Hematopoietic multipotent progenitor cell (in vitro differentiated cells): ENCODE data around the gene ELP4. TPM values are rescaled to one million over a fixed set of nuclear protein-coding genes. Genes with fewer than 3 reads are reported as not detected.
A peak's percentile ranks its signal among the peaks of the same experiment; 100 is the strongest.

Experiments
- DNase-seq, 3 donors: peaks; one replicate each; pipeline ENCODE4 v3.0.0-alpha.2; 2011 to 2015; ENCODE audit warnings: low read depth in 2 of 3, low spot score in 2 of 3
- total RNA-seq: library from RNA; depleted of rRNA; stranded (reverse); fragments of >200 nt; gene quantifications from one replicate; pipeline ENCODE4 v1.2.3, GENCODE V29; 2012

The ELP4 gene
- total RNA-seq, 1 donor: 19.9 TPM

DNA sequence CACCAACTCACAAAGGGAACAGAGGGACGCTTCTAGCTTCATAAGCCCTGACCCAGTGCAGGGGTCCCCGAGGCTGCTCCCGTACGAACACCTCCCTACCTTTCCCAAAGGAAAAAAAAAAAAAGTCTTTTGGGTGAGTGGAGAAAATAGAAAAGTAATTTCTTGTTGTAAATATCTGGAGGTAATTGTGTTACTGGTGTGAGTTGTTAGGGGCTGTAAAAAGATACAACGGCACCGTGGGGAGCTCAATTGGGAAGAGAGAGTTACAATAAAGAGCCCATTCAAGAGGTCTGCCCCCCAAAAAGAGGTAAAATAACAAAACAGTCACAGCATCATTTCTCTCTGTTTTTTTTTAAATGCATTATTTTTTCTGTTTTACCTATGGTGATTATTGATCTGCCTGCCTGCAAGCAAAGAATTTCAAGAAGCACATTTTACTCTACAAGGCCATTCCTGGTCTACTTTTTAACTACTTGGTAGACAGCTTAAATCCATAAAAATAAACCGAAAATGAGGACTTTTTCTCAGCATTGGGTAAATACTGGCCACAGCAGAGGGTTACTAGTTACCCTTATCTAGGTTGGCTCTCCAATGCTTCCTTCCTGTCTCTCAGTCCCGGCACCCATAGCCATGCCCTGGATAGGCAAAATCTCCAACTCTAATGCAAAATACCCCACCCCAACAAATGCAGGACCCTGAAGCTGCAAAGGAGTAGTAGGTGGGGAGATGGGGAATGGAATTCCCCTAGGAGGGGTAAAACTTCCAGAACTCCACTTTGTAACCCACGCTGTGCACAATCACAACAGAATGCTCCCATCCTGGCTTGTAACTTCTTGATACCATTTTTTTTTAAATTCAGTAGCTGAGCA is 298.5 kb downstream of the ELP4 start:
- DNase-seq: no peak

DNA sequence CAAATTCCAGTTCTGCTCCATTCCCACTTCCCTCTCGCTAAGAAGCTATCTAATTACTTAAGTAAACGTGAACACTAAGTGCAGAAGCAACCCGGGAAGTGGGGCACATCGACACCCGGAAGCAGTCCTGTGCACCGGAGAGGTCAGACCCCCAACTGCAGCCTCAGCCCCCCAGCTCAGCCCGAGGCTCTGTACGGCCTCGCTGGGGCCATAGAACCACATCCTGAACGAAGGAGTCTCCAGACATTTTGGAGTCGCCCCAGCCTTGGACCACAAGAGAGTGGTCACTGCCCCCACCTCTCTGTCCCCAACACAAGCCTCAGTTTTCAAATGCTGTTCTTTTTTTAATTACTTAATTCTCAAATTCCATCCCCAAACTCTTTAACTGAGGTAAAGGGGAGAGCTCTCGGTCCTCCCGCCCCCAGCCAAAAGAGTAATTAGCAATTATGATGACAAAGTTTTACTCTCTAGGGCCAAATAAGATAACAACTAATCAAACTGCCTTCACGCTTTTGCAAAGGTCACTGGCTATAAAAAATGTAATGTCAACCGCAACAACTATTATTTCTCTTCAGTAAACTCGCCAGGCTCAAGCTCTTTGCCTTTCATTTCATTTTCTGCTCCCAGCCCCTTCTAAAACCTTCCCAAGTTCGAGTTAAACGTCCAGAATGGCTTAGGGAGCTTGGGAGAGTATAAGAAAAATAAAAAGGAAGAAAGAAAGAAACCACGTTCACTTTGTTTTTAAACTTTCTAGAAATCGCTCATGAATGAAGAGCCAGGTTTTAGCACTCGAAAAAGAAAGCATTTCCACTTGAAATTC is 299.4 kb downstream of the ELP4 start:
- DNase-seq: no peak

DNA sequence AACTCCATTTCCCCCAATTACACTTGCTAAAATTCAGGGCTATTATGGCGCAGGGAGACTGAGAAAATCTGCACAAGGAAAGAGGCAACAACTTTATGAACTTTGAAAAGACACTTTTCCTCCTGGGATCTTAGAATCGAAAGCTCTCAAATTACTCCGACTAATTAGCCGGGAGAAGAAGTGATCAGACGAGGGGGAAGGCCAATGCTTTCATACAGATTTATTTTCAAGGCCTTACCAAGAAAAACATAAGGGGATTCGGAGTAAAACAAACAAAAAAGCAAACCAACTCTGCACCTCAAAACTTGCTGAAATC is 299.9 kb downstream of the ELP4 start:
- no peak for DNase-seq

DNA sequence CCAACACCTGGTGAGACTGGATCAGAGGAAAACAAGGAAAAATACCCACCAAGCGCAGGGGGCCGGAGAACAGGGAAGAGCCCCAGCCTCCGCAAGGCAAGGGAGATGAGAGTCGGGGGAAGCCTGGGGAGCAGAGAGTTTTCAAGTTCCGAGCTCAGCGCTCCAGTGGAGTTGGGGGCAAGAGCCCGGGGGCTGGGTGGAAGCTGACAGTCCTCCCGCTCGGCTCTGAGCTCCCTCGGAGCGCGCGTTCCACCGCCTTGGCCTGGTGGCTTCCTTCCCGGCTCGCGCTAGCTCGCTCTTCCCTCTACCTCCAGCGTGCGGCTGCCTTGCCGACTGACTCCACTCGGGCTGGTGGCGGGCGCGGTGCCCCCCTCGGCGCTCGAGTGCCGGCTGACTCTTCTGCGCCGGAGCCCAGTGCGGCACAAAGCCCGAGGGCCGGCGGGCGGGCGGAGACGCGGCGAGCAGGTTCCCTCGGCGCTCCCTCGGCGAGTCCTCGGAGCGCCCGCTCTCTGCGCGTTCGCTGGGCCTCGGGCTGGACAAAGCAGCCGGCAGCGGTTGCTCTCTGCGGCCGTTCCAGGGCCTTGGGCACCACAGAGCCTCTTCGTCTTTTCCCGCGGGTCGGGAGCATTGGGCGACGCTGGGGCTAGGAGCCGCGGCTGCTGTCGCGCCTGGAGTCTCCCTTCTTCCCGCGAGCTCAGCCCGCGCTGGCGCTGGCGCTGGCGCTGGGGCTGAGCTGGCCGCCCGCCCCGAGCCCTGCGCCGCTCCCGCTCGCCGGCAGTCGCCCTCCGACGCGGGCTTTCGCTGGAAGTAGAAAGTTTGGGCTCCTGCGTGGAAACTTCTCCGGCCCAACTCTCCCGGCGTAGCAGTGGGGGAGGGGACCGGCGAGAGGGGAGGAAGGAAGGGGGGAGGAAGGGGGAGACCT is 300.6 kb downstream of the ELP4 start:
- DNase-seq: no peak

DNA sequence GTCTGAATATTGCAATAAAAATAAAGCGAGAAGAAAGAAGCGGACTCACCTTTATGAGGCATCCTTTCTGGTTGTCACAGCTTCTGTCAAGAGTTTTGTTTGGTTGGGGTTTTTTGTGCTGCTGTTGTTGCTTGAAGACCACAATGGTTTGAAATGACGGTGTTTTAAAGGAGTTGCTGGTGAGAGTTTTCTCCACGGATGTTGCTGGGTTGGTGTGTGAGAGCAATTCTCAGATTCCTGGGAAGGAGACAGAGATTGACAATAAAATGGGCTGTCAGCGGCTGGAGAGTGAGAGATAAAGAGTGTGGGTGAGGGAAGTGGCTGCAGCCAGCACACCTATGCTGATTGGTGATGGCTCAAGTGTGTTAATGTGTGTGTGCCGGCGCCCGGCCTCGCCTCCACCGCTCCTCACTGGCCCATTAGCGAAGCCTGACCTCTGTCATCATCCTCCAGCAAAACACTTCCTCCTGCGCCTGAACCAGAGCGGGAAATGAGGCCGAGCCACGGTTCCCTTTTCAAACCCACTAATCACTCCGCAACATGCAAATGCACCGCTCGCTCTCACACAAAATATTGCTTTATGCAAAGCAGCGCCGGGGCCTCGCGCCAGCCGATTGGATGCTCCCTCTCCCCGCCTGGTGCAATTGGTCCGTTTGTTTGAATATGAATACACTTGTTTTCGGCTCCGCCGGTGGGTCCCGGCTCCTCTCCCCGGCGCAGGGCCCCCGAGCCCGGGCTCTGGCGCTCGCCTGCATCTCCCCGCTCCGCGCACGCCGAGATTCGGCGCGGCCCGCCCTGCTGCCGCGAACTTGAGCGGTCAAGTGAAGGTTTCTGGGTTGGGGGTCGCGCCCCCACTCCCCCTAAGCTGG is 301.4 kb downstream of the ELP4 start, which contains the start of gene PAX6:
PAX6 (minus strand) TSS at position 544 of the 869 bp plus-strand sequence. CDS start 4,911 bp downstream, outside the sequence.
- peak in 2 of 3 donors; percentile 91 to 93 for DNase-seq

DNA sequence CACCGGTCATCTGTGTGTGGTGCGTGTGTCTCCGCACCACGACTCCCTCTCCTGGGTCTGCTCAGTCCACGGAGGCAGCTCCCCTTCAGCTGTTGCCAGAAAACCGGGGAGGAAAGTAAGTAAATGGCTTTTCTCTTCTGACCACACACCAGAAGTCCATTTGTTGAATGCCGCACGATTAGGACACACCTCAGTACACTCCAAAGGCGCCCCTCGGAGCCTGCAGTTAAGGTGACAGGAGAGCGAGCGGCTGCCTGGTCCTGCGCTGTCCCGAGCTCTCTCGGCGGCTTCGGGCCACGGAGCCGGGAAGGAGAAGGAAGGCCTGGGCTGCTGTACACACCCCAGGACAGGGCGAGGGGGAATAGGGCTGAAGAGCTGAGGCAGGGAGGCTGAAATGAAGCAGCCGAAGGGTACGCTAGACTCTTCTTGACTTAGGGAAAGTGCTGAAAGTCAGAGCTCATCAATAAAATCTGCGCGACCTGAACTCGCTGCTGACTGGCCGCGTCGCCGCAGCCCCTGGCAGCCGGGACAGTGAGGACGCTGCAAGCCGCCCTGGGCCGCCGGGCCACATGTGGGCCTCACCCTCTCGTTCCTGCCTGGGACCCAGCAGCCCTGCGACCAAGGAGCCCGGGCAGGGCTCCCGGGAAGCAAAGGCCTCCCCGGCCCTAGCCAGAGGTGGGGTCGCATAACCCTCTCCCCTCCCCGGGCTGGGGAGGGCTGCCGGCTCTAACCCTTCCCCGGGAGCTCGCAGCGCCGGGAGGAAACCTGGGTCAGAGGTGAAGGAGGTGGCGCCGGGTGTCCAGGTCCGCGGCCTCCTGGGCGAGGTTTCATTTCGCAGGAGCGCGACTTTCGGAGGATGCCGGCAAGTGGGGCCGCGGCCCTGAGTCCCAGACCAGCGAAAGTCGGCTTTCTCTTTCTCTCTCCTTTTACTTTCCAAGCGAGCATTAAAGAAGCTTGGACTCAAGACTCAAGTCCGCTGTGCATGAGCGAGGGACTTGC is 303.1 kb downstream of the ELP4 start:
- DNase-seq: no peak

DNA sequence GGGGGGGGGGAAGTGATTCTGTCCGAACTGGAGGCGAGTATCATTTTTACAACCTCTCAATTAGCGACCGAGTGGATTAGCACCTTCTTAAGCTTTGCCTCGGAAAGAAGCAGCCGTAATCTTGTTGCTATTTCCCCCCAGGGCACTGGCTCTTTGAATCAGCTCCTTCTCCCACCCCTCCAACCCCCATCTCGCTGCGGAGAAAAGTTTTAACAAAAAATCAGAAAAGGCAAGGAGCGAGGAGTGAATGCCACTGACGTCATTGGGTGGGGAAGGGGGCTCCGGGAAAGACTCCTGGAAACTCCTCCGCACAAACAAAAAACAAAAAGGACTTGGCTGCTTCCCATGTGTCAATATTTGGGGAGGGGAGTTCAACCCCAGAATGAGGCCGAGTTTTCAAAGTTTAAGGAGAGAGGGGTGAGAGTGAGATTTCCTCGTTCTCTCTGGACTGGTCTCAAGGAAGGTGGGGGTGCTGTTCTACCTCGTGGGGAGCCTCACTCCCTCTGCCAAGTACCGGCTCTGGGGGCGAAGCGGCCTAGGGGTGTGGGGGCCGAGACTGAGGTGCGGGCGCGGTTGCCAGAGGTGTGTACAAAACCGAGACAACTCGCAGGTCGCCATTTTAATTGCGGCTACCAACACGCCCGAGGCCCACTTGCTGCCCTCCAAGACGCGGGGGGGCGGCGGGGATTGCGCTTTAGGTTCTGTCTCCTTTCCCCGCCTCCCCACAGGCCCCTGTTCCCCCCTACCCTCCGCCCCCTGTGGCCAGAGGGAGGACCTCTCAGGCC is 304.0 kb downstream of the ELP4 start:
- no peak for DNase-seq

DNA sequence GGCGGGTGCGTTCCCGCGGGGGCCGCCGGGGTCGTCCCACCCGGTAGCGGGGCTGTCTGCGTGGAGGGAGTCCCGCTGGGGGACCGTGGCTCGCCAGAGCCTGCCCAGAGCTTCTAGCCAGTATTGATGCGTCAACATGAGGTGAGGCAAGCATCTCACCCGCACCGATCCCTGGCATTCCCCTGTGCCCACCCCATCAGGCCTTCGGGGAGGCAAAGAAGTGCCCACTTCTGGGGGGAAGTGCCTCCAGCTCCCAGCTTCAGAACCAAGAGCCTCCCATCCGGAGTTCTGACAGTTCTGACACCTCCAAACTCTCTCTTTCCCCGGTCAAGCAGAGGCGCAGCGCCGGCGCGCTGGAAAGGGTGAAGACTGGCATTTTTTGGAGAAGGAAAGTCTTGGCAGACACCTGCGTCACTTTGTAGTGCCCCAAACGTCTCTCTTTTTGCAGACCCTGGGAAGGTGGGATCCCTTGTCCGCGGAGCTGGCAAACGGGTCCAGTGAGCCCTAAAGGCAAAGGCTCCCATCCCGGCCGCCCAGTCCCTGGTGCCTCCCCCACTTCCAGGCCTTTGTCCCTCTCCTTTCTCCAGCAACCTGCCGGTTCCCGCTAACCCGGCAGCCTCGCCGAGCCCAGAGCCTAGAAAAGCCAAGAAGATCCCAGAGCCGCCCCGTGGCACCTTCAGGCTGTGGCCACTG is 304.8 kb downstream of the ELP4 start:
- no peak for DNase-seq

DNA sequence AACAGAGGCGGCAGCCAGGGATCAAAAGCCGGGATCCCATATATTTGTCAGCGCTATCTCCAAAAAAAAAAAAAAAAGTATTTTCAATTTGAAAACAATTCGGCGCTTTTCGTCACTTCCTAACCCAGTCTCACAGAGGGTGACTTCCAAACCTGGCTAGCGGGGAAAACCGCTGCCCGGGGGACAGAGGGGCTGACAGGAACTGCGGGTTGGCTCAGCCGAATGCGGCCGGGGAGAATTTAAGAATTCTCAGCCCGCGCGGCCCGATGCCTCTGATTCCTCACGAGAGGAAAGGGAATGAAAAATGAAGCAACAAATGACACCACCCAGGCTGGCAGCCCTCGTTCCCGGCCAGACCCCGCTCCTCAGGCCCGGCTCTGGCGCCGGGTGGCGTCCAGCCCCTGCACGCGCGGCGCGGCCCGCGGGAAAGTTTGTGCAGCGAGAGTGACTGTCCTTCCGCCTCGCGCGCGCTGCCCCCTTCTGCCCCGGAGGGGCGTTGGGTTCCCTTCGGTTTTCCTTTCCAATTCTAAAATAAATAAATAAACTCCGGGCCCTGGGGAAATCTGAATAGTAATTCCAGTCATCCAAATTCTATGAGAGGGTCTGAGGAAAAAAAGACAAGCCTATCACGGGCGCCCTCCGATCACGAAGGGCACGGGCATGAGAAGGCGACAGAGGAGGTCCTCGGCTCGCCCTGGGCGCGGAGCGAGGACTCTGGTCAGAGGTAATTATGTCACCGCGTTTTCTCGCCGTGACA is 306.3 kb downstream of the ELP4 start:
- no peak for DNase-seq

DNA sequence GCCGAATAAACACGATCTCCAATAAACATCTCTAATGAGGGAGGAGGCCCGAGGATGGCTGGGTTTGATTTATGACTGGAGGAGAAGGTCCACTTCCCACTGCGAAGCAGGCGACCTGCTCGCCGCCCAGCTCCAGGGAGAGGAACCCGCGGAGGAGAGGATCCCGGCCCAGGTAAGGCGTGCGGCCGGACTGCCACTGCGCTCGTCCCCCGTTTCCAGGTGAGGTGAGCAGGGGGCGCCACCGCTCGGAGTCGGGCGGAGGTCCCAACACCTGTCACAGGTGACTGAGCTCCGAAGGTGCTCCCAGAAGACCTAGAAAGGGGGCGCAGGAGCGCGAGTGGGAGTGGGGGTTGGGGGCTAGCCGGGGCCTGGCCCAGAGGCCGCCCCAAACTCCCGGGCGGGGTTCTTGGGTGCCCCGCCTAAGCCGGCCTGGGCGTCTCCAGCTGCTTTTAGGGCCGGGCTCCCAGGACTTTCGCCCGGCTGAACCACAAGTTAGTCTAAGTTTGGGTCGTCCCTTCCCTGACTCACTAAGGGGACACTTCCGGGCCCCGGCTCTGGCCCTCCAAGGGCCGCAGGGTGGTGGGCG is 307.0 kb downstream of the ELP4 start:
- DNase-seq: no peak

DNA sequence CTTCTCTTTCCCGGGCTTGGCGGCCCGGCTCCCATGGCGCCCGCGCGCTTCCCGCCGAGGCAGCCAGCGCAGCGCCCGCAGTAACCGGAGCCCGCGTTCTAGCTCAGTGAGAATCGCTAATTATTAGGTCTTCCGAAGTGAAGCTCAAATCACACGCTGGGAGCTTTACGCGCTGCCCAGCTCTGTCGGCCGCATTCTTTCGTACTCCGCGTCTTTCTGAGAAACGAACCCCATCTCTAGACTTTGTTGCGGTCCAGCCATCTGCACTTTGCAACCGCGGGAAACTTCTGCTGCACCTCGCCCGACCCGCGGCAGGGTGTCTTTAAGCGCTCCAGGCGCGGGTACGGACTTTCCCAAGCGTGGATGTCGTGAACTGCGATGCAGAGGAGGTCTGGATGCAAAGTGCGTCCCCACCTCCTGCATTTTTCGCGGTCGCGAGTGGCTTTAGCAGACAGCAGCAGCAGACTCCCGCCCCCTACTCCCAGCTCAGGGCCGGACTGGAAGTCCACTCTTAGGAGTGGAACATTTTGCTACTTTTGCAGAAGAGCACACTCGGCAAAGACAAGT is 307.6 kb downstream of the ELP4 start:
- DNase-seq: no peak

DNA sequence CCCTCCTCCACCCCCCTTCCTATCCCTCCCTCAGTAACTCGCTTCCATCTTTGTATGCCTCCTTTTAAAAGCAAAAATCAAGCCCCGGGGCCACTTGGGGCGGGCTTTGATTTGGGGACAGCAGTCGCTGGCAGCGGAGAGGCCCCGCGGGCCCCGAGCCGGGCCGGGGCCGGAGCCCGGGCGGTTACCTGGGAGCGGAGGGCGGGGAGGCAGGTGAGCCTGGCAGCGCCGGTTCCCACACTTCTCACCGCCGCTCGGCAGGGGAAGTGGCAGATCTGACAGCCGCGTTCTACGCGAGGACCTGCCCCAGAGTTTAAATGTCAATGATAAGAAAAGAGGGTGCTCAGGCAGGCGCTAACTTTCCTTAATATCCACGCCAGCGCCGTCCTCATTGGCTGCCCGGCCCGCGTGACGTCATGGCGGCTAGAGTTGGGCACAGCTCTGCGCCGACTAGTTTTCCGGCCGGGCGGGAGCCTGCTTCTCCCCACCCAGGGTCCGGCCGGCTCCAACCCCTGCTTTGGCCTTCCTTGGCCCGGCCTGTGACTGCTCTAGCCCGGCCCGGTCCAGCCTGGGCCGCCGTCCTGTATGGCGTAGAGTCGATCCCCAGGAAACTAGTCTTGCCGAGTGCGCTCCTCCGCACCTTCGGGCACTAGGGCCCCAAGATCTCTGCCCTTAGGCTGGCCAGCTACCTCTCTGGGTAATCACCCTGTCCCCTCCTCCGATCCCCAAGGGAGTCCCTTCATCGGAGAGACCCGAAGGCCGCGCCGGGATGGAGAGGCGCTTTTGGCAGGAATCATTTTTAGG is 308.3 kb downstream of the ELP4 start:
- DNase-seq: no peak

DNA sequence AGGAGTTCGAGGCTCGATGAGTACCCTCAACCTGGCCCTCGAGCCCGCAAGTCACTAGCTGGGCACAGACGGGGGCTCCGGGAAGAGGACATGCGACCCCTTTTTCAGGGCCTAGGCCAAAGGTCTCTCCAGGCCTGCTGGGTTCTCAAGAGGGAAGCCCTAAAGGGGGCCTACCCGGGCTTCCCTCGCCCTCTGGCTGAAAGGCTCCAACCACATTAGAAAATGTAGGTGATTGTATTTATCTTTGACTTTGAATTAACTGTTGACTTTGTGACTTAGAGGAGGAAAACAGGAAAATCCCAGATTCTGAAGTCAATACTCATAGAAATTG is 308.8 kb downstream of the ELP4 start:
- no peak for DNase-seq

DNA sequence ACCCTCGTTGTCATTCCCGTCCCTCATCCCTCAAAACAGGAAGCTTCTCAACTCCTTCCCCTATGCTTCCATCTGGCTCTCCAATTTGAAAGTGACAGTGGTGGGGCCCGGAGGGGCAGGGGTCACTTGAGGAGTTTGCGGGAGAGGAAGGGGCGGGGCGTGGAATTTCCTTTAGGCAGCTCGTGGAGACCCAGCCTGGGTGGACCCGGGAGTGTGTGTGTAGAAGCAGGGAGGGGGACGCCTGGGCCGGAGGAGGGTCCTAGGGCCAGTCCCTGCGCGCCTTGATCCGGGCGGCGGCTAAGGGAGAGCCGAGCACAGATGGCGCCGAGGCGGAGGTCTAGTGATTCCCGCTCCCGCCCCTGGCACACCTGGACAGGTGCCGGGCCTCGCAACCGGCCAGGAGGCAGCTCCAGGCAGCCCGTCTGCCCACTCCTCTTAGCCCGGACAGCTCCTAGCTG is 309.3 kb downstream of the ELP4 start:
- no peak for DNase-seq
